HepG2 (cell line): ENCODE measurements around the gene MAP3K5. TPM values are rescaled to one million over a fixed set of nuclear protein-coding genes. Genes with fewer than 3 reads are reported as not detected.

ENCODE experiments used
- ATAC-seq: fragments of 200-7000 bp; cut with Tn5 transposase; 3 replicates; pipeline ENCODE4 v1.9.1; 2020; ENCODE audit warnings: mild to moderate bottlenecking, moderate library complexity
- BruUV-seq: library from RNA; stranded (reverse); fragments of 400-500 nt; replicated peaks from 2 replicates; lab custom pipeline; 2021; lab: Mats Ljungman, UMichigan
- CTCF ChIA-PET: fragments of 300-600 bp; formaldehyde crosslinking; extraction: SDS; loops from one replicate; lab custom pipeline; 2021; ENCODE audit warnings: low total read pairs, inconsistent platforms, low intra/inter-chr PET ratio; lab: Yijun Ruan, JAX
- POLR2A ChIA-PET: fragments of 350-600 bp; sonication (Branson Sonifier 250); formaldehyde crosslinking; loops from one replicate; lab custom pipeline; 2020; ENCODE audit warnings: antibody characterized with exemption, inconsistent platforms; lab: Yijun Ruan, JAX
- DNase-seq: peaks from one replicate; pipeline ENCODE4 v3.0.0-alpha.2; 2015; ENCODE audit warnings: low spot score
- FAIRE-seq: peaks from 3 replicates; lab custom pipeline; 2011; peaks lifted over from hg19 to GRCh38; lab: Jason Lieb, UNC
- H2AFZ ChIP-seq: one replicate; pipeline ENCODE4 v1.6.1; 2011; ENCODE audit warnings: low read length, inconsistent platforms
- H3K27ac ChIP-seq: fragments of 300-600 bp; 3 replicates; pipeline ENCODE4 v1.8.0; 2011; ENCODE audit warnings: mixed run types, mild to moderate bottlenecking, mixed read lengths, low read length, inconsistent platforms; ENCODE audit not compliant: insufficient read depth; ENCODE audit errors: extremely low read length
- H3K27me3 ChIP-seq, 2 experiments: fragments of 200-600 bp in 1 of 2; 2 replicates in 1 of 2; 3 replicates in 1 of 2; pipeline versions ENCODE4 v1.6.0 to v1.8.0; 2011; ENCODE audit warnings: low read length in 2 of 2, mild to moderate bottlenecking in 2 of 2, moderate library complexity in 2 of 2, inconsistent platforms in 1 of 2; ENCODE audit not compliant: insufficient read depth in 2 of 2, control insufficient read depth in 1 of 2
- H3K36me3 ChIP-seq, 2 experiments: fragments of 200-600 bp in 1 of 2; replicated peaks in 1 of 2; 2 replicates in 1 of 2; 3 replicates in 1 of 2; pipeline versions ENCODE4 v1.5.1 to v1.8.0; 2011; ENCODE audit warnings: low read length in 2 of 2, inconsistent platforms in 1 of 2; ENCODE audit not compliant: insufficient read depth in 2 of 2, control insufficient read depth in 1 of 2
- H3K4me1 ChIP-seq: 2 replicates; pipeline ENCODE4 v1.5.1; 2012; ENCODE audit warnings: low read length, inconsistent platforms; ENCODE audit not compliant: insufficient read depth
- H3K4me2 ChIP-seq: 2 replicates; pipeline ENCODE4 v1.6.0; 2011; ENCODE audit warnings: low read depth, low read length, inconsistent platforms
- H3K4me3 ChIP-seq, 3 experiments: fragments of 200-600 bp in 1 of 3; sonication (generic), shearing (Covaris generic) in 1 of 3; replicated peaks in 1 of 3; 2 replicates each; pipeline ENCODE4 v1.5.1; 2011 to 2016; ENCODE audit warnings: low read length in 3 of 3, inconsistent platforms in 2 of 3, low read depth in 2 of 3, mild to moderate bottlenecking in 2 of 3, control low read depth in 1 of 3, mixed read lengths in 1 of 3; ENCODE audit not compliant: insufficient read depth in 1 of 3
- H3K79me2 ChIP-seq: one replicate; pipeline ENCODE4 v1.6.1; 2011; ENCODE audit warnings: low read length, inconsistent platforms; ENCODE audit not compliant: insufficient read depth
- H3K9ac ChIP-seq: 2 replicates; pipeline ENCODE4 v1.6.0; 2011; ENCODE audit warnings: mild to moderate bottlenecking, low read depth, low read length, inconsistent platforms; ENCODE audit not compliant: insufficient read depth
- H3K9me3 ChIP-seq: 2 replicates; pipeline ENCODE4 v1.5.1; 2012; ENCODE audit warnings: mild to moderate bottlenecking, low read length
- H4K20me1 ChIP-seq: 2 replicates; pipeline ENCODE4 v1.6.0; 2011; ENCODE audit warnings: inconsistent platforms, mild to moderate bottlenecking, low read length, moderate library complexity; ENCODE audit not compliant: insufficient read depth
- ZBTB7A ChIP-seq: sonication (generic); formaldehyde crosslinking; IDR thresholded peaks from 2 replicates; pipeline ENCODE4 v1.8.0; 2022; ENCODE audit warnings: mild to moderate bottlenecking, missing genetic modification reagents
- ZNF670 ChIP-seq: sonication (generic); formaldehyde crosslinking; IDR thresholded peaks from 2 replicates; pipeline ENCODE4 v1.8.0; 2022; ENCODE audit warnings: mild to moderate bottlenecking, missing genetic modification reagents, borderline replicate concordance
- WGBS: methylation state at CpG from one replicate; pipeline ENCODE4 v1.1.6; 2017; ENCODE audit warnings: low lambda C conversion rate; 5-methylcytosine and 5-hydroxymethylcytosine counted together
- in situ Hi-C: cut with HindIII; loops from 2 replicates; pipeline ENCODE4 v1.10.0; 2017; ENCODE audit warnings: low pct_unique_long_range_greater_than_20kb; ENCODE audit not compliant: extremely low pct_ligation_motif_present
- intact Hi-C: fragments of 100-400 bp; cut with micrococcal nuclease; formaldehyde crosslinking; loops from one replicate; pipeline ENCODE4 v1.10.0; 2022; ENCODE audit not compliant: unreplicated experiment
- polyA plus RNA-seq, 8 experiments: library from polyadenylated mRNA; depleted of rRNA in 3 of 8; stranded (reverse) in 7 of 8; unstranded in 1 of 8; fragments of >200 nt; fragmentation: Illumina TruSeq in 4 of 8; extraction: Trizol in 4 of 8; gene quantifications; 2 replicates each; pipeline versions ENCODE4 v1.2.1 to v1.2.3, GENCODE V29; 2011 to 2016; ENCODE audit warnings: low read depth in 4 of 8, missing spikeins in 1 of 8, mixed read lengths in 1 of 8; ENCODE audit not compliant: insufficient read depth in 1 of 8
- total RNA-seq, 5 experiments: library from RNA; depleted of rRNA; stranded (reverse); fragments of >200 nt; fragmentation: Illumina TruSeq; extraction: Trizol; gene quantifications; 2 replicates each; pipeline ENCODE4 v1.2.3, GENCODE V29; 2016; ENCODE audit warnings: low read depth in 1 of 5
- TF ChIP-seq, protein P1 (sequence below): sonication (generic); formaldehyde crosslinking; IDR thresholded peaks from 2 replicates; pipeline ENCODE4 v1.5.0; 2020; ENCODE audit warnings: missing genetic modification reagents
- TF ChIP-seq, protein P2 (sequence below): sonication (generic); formaldehyde crosslinking; IDR thresholded peaks from 2 replicates; pipeline ENCODE4 v1.4.0; 2020; ENCODE audit warnings: mild to moderate bottlenecking, missing genetic modification reagents
- TF ChIP-seq, protein P3 (sequence below): sonication (generic); formaldehyde crosslinking; IDR thresholded peaks from 2 replicates; pipeline ENCODE4 v1.9.0; 2021; ENCODE audit warnings: mild to moderate bottlenecking, missing genetic modification reagents
- TF ChIP-seq, protein P4 (sequence below): sonication (generic); formaldehyde crosslinking; IDR thresholded peaks from 2 replicates; pipeline ENCODE4 v1.5.0; 2020; ENCODE audit warnings: missing genetic modification reagents

Gene MAP3K5
- total and polyA plus RNA-seq, 2 of the 13 experiments (the other 11 are each of a cell fraction or from before 2014, with no cell fraction given), result not detected

DNA sequence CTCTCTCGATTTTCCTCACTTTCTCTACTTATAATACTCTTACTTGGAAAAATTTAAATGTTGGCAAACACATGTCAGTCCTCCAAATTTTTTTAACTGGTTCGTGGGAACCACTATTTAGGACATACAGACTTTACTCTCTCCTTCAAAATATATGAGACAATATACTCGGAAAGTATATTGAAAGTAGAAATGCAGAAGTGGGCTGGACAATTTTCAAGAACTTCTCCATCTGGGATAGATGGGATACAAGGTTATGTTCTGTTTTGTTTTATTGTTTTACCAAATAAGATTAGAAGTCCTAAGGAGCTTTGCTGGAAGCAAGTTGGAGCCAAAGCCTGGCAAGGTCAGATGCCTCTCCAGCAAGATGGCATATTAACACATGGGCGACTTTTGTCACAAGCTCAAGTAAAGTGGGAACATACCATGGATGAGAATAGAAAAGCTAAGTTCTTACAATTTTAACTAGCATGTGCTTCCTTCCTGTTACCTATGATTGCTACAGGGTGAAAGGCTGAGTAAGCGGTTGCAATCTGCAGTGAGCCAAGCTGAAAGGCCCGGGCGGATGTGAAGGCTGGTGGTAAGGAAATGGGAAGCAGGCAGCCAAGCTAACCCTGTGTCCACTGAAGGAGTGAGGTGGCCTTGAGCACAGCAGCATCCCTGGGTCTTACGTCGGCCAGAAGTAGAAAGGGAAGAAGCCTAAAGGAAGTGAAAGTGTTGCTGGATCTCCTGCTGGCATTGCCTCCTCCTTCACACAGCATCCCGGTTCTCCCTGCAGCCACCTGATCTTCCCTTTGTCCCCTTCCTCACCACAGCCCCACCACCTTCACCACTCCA lies 7.1 kb downstream of the MAP3K5 start:
- no peaks in the 10 kb centered on the region for H4K20me1 ChIP-seq
- CTCF ChIA-PET, result no interaction called here
- DNase-seq, result no peak
- in situ Hi-C loops (no loop called here), intact Hi-C loops (no loop called here)
- no peaks in the 10 kb centered on the region for H3K9me3 ChIP-seq
- no TSS peak for BruUV-seq
- H3K36me3 ChIP-seq, result no peaks in the 10 kb centered on the region
- no peaks in the 10 kb centered on the region for H3K4me1 ChIP-seq
- H3K79me2 ChIP-seq, result no peaks in the 10 kb centered on the region
- no peak overlapping the region for H3K4me3 ChIP-seq
- peaks cover 0 to 28% of the 10 kb centered on the region in 2 experiments; a peak in 3 of 5 replicates for H3K27me3 ChIP-seq
- WGBS, result 43% methylated on average over 10 of the region's 10 CpGs
- H3K27ac ChIP-seq, result no peak overlapping the region
- FAIRE-seq, result no peak
- H3K4me2 ChIP-seq, result no peak overlapping the region
- no peak for ATAC-seq
- H2AFZ ChIP-seq, result no peak overlapping the region
- H3K9ac ChIP-seq, result no peak overlapping the region
- TF ChIP-seq, protein P1, sequence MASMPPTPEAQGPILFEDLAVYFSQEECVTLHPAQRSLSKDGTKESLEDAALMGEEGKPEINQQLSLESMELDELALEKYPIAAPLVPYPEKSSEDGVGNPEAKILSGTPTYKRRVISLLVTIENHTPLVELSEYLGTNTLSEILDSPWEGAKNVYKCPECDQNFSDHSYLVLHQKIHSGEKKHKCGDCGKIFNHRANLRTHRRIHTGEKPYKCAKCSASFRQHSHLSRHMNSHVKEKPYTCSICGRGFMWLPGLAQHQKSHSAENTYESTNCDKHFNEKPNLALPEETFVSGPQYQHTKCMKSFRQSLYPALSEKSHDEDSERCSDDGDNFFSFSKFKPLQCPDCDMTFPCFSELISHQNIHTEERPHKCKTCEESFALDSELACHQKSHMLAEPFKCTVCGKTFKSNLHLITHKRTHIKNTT (CRISPR knock-in tag), result no peak
- no peak for TF ChIP-seq ZNF670 (CRISPR knock-in tag)
- POLR2A ChIA-PET, result no interaction called here

DNA sequence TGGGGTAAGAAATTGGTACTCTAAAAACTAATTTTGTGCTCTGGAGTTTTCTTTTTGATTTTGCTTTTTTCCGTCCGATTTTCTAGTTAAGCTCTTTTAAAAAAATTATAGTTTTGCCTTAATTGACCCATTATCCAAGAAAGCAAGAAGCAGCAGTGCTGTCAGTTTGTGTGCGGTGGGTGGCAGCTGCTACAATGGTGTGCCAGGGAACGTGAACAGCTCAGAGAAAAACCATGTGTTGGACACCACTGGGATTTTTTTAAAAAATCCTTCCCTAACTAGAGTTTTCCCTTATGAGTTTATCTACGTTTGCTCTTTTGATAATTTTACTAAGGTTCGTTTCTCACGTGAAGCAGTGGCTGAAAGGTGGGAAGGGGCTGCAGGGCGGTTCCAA lies 8.0 kb downstream of the MAP3K5 start:
- intact Hi-C loops (no loop called here), in situ Hi-C loops (no loop called here)
- Histone ChIP-seq H3K4me3 (no peak overlapping the region), H3K79me2 (no peaks in the 10 kb centered on the region), H3K27ac (no peak overlapping the region), H3K4me2 (no peak overlapping the region), H3K4me1 (no peaks in the 10 kb centered on the region), H3K36me3 (no peaks in the 10 kb centered on the region), H3K9me3 (no peaks in the 10 kb centered on the region), H4K20me1 (no peaks in the 10 kb centered on the region), H3K27me3 (peaks cover 0 to 22% of the 10 kb centered on the region in 2 experiments; a peak in 3 of 5 replicates), H2AFZ (no peak overlapping the region), H3K9ac (no peak overlapping the region)
- CTCF ChIA-PET, result no interaction called here
- 24% methylated on average over 8 of the region's 8 CpGs for WGBS
- POLR2A ChIA-PET, result no interaction called here
- BruUV-seq, result no TSS peak
- DNase-seq (no peak), ATAC-seq (no peak), FAIRE-seq (no peak)
- TF ChIP-seq, protein P2, sequence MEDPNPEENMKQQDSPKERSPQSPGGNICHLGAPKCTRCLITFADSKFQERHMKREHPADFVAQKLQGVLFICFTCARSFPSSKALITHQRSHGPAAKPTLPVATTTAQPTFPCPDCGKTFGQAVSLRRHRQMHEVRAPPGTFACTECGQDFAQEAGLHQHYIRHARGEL (CRISPR knock-in tag), result no peak
- TF ChIP-seq, protein P3, sequence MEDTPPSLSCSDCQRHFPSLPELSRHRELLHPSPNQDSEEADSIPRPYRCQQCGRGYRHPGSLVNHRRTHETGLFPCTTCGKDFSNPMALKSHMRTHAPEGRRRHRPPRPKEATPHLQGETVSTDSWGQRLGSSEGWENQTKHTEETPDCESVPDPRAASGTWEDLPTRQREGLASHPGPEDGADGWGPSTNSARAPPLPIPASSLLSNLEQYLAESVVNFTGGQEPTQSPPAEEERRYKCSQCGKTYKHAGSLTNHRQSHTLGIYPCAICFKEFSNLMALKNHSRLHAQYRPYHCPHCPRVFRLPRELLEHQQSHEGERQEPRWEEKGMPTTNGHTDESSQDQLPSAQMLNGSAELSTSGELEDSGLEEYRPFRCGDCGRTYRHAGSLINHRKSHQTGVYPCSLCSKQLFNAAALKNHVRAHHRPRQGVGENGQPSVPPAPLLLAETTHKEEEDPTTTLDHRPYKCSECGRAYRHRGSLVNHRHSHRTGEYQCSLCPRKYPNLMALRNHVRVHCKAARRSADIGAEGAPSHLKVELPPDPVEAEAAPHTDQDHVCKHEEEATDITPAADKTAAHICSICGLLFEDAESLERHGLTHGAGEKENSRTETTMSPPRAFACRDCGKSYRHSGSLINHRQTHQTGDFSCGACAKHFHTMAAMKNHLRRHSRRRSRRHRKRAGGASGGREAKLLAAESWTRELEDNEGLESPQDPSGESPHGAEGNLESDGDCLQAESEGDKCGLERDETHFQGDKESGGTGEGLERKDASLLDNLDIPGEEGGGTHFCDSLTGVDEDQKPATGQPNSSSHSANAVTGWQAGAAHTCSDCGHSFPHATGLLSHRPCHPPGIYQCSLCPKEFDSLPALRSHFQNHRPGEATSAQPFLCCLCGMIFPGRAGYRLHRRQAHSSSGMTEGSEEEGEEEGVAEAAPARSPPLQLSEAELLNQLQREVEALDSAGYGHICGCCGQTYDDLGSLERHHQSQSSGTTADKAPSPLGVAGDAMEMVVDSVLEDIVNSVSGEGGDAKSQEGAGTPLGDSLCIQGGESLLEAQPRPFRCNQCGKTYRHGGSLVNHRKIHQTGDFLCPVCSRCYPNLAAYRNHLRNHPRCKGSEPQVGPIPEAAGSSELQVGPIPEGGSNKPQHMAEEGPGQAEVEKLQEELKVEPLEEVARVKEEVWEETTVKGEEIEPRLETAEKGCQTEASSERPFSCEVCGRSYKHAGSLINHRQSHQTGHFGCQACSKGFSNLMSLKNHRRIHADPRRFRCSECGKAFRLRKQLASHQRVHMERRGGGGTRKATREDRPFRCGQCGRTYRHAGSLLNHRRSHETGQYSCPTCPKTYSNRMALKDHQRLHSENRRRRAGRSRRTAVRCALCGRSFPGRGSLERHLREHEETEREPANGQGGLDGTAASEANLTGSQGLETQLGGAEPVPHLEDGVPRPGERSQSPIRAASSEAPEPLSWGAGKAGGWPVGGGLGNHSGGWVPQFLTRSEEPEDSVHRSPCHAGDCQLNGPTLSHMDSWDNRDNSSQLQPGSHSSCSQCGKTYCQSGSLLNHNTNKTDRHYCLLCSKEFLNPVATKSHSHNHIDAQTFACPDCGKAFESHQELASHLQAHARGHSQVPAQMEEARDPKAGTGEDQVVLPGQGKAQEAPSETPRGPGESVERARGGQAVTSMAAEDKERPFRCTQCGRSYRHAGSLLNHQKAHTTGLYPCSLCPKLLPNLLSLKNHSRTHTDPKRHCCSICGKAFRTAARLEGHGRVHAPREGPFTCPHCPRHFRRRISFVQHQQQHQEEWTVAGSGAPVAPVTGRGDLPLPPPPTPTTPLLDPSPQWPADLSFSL, result no peak
- TF ChIP-seq, protein P4, sequence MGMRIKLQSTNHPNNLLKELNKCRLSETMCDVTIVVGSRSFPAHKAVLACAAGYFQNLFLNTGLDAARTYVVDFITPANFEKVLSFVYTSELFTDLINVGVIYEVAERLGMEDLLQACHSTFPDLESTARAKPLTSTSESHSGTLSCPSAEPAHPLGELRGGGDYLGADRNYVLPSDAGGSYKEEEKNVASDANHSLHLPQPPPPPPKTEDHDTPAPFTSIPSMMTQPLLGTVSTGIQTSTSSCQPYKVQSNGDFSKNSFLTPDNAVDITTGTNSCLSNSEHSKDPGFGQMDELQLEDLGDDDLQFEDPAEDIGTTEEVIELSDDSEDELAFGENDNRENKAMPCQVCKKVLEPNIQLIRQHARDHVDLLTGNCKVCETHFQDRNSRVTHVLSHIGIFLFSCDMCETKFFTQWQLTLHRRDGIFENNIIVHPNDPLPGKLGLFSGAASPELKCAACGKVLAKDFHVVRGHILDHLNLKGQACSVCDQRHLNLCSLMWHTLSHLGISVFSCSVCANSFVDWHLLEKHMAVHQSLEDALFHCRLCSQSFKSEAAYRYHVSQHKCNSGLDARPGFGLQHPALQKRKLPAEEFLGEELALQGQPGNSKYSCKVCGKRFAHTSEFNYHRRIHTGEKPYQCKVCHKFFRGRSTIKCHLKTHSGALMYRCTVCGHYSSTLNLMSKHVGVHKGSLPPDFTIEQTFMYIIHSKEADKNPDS (CRISPR knock-in tag), result no peak
- no peak for TF ChIP-seq ZBTB7A
